ENCODE data around the gene TOX2.

GRCh38 chr20:43991261-43991660 lies 76.6 kb downstream of the TOX2 start:
- TF ChIP-seq CTCF (conservative IDR thresholded peaks at IDR 0.05; ENCODE audit: low read depth, low read length) (no peak), EZH2 (IDR thresholded peaks at IDR 0.05; ENCODE audit: borderline replicate concordance, low read depth, low read length, poor library complexity, severe bottlenecking) (no peak)

All from A673 (cell line).